Gastrocnemius medialis (tissue), 4 donors: ENCODE results near the gene SP100.

Experiments
- CTCF ChIP-seq, 5 experiments: fragments of 450-650 bp in 3 of 5; fragments of 200-600 bp in 2 of 5; sonication (generic) in 2 of 5; IDR thresholded peaks in 4 of 5; conservative IDR thresholded peaks in 1 of 5; 1 replicate in 4 of 5; 2 replicates in 1 of 5; pipeline ENCODE4 v1.5.1; 2016 to 2019; ENCODE audit warnings: antibody characterized with exemption in 5 of 5, mild to moderate bottlenecking in 3 of 5, moderate library complexity in 3 of 5
- POLR2A ChIP-seq, 2 donors: fragments of 450-650 bp; IDR thresholded peaks; one replicate each; pipeline ENCODE4 v1.6.1; 2017; ENCODE audit warnings: antibody characterized with exemption in 2 of 2, mild to moderate bottlenecking in 2 of 2, moderate library complexity in 2 of 2

- TF ChIP-seq CTCF (IDR thresholded peaks at IDR 0.05 in 4 of 5, conservative IDR thresholded peaks at IDR 0.05 in 1 of 5), result no peak
- TF ChIP-seq POLR2A (IDR thresholded peaks at IDR 0.05), result no peak
Measured at GRCh38 chr2:230473378-230473777, 57.4 kb downstream of the SP100 start.
